ENCODE data around the gene SYNJ2.

The SYNJ2 gene

DNA sequence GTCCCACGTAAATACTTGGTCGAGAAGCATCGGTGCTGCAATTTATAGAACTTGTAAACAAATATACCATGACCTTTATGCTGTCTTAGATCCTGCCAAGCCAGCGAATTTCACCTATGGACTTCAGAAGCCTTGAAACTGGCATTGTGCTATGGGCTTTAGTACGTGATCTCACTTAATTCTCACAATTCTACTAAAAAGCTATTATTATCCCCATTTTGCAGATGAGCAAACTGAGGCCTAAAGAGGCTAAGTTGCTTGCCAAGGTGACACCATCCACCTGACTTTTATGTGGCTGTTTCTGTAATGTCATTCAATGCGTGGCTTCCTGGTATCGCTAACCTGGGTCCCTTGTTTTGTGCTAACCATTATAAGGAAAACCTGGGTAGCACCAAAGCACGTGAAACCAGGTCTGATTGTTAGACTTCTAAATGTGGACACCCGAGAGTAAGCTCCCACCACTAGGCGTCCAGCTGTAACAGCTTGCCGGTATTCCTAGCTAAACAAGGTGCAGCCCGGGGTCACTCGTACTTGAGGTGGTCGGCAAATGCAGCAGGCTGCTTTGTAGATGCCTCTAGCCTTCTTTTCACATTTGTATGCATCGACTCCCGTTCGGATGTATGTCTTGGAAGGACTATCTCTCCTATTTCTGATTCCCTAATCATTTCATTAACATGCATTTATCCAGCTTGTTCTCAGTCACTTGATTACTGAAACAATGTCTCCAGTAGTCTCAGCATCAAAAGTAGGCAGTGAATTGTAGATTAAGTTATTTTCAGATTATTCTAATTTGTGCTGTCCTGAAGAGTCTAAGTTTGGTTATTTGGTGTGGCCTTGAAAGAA lies 1.1 kb downstream of the SYNJ2 start:
- DNase-seq, result no peak

DNA sequence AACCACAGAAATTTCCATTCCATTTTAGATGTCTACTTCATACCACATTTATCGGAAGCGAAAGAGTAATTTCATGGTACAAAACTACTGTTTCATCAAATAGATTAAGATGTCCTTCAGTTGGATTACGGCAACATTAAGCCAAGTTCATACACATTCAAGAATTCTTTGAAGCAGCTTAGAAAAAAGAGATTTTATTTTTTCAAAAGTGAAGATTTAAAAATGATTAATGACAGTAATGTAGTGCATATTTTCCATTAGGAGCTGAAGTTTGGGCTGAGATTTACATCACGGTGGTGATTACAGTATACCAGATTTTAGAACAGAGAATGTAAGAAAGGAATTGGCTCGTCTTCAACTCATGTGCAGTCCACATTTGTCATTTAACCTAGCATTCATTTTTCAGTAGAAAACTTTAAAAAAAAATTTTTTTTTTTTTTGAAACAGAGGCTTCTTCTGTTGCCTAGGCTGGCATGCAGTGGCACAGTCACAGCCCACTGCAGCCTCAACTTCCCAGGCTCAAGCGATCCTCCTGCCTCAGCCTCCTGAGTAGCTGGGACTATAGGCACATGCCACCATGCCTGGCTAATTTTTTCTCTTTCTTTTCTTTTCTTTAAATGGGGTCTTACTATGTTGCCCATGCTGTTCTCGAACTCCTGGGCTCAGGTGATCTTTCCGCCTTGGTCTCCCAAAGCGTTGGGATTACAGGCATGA lies 1.9 kb downstream of the SYNJ2 start:
- no peak for DNase-seq

DNA sequence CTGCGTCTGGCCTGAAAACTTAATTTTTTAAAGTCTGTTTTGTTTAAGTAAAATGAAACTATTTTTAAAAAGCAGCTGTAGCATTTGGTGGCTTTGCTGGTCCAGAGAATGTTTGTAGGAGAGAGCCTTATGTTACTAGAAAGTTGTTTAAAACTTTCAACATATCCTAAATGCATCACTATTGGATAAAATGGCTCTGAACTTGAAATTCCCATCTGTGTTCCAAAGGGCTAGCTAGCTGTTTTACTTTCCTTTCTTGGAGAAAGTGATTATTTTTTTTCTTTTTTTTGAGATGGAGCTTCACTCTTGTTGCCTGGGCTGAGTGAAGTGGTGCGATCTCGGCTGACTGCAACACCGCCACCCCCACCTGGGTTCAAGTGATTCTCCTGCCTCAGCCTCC lies 2.5 kb downstream of the SYNJ2 start:
- DNase-seq, result no peak

DNA sequence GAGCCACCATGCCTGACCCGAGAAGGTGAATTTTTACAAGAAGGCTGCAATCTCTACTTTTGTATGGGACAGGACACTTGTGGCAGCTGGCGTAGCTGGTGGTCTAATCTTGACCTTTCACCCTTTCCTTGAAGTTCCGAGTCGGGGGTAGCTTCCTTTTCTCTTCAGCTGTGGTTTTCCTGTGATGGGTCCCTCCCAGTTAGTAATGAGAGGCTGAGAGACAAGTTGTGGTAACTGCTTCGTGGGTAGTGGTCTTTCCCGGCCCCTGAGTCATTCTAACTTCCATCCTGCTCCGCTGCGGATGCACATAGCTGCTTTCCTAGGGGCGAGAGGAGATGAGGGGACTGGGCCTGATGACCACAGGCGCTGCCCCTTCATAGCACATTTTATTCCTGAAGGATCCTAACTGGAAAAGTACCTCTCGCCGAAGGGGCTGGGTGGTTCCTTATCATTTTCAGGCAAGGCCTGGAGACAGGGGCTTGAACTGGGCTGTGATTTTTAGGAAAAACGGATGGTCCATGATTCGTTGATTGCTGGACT lies 3.1 kb downstream of the SYNJ2 start:
- no peak for DNase-seq

DNA sequence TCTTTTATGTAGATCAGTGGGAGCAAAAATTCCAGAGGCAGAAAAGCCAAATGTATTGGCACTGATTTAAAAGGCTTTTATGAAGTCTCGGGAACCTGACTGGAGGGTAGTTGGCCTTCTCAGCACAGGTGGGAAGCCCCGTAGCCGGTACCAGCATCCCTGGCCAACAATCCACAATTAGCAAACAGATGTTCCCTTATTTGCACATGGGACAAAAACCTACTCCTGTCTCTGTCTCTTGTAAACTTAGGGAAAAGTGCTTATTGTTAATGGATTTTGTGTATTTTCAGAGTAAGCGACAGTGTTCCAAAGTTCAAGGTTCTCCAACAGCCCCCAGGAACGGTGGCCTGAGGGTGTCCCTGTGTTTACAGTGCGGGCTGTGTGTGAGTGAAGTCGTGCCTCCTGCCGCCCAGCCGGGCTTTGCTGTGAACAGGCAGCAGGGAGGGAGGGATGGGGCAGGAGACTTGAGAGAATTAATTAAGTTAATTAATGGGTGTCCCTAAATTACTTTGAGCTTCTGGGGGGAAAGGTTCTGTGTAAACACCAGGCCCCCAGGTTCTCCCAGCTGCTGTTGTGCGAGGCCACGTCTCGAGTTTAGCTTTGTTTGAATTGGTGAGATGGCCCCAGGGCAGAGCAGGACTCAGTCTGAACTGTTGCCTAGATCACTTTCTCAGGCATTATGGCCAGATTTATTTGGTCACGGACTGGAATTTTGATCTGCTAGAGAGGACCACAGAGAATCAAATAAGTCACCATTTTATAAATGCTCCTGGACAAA lies 3.9 kb downstream of the SYNJ2 start:
- DNase-seq, result no peak

DNA sequence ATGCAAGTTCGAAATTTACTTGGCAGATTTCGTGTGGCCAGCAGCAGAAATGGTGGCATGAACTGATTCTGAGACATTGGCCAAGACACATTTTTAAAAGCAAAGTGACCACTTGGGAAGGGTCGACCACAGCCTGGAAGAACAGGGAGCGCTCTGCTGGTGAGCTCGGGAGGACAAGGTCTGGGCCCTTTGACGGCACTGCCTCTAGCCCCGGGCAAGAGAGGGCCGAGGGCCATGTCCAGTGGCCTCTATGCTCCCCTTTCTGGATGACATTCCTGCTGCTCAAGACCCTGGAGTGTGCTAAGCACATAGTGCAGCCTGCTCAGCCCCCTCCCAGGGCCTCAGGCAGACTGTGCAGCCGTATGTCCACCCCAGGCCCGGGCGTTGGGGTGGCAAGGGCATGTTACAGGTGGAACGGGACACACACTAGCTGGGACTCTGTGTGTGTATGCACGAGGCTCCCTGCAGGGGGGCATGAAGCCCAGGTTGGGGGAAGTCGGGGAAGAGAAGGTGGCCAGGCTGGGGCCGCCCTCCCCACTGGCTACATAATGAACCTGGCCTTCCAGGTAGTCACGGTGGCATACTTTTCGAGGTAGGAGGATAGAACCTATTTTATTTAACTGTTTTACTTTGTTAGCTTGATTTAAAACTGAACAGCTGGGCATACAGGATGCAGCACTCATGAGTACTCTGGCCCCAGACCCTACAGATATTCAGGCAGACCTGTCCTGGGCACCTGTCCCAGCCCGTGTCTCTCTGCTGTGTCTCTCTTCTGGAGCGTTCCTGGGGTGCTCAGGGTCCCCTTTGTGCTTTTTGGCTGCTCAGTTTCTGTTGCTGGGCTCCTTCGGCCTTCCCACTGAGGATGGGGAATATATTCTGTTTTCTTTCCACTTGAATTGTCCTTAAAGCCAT lies 6.4 kb downstream of the SYNJ2 start:
- DNase-seq, result no peak

DNA sequence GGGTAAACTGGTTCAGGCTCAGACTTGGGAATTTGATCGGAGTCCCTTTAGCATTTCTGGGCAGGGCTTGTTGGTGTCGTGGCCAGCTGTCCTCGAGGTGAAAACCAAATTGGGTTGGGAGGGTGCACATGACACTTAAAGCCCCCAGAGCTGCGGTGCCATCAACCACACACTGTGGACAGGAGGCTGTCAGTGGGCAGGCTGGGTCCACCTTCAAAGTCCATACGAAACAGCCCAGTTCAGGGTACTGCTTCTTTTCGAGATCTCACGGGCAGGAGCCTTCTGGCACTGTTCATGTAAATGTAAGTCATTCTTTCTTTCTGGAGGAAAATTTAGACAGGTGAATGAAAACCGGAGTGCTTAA lies 7.0 kb downstream of the SYNJ2 start:
- DNase-seq, result no peak

DNA sequence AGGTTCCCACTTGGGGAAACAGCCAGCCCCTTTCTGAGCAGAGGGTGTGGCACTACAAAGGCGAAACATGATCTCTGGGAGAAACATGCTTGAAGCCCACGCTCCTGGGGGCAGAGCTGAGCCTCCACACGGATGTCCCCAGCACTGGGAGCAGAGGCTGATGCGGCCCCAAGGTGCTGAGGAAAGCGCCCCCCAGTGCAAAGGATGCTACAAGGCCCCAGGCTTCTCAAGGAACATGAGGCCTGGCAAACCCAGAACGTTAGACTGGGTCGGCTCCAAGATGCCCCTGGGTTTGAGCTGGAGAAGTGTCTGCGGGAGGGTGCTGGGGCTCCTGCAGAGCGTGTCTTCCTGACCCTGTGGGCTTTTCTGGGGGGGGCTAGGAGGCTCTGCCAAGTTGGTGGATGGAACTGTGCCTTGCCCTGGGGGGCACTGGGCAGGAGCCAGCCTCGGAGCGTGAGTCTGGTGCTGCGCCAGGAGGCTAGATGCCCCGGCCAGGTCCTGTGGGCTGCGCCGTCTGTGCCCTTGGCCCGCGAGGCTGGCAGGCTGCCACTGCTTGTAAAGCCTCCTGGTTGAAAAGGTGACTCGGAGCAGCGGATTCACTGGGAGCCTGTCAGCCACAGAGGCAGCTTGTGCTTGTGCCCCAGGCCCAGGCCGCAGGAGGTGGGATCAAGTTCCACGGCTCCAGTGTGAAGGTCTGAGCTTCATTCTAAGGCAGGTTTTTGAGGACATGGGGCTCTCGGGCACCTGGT lies 8.1 kb downstream of the SYNJ2 start:
- no peak for DNase-seq

DNA sequence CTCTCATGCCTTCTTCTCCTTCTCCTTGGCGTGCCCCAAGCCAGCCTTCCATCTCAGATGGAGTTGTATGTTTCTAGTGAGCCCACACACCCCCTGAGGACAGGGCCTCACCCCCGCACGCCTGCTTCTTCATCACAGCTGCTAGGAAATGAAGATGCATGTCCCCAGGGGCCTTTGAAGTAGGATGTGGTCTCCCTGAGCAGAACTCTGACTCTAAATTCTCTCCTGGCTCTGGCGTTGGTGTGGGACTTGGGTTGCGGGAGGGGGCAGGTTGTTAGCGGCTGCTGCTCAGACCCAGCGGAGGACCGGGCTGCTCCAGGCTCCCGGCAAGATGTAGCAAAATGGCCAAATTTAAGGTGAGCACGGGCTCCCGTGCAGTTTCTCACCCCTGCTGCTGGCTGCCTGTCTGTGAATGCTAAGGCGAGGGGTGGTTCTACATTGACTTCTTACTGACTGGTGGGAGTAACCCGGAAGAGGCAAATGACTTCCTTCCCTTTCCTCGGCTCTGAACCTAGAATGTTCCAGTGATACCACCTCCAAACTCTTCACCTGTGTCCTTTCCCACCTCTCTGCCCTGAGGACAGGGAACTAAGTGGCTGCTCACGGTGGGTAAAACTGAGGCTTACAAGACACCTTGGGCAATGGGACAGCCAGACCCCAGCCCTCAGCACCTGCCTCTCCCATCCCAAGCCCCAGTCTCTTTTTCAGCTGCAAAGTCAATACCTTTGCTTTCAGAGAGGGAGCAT lies 8.8 kb downstream of the SYNJ2 start:
- DNase-seq, result no peak

DNA sequence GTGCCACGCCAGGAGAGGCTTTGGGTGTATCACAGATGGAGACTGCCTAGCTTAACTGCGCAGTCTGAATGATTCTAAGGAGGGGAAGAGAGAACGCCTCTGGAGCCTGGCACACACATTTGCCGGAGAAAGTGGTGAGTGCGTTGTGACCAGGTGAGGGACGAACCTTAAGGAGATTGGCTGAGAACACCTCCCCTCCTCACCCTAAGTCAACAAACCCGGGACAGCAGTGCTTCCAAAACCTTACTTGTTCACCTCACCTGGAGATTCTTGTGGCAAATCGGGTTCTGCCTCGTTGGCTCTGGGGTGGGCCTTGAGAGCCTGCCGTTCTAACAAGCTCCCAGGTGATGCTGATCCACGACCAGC lies 9.4 kb downstream of the SYNJ2 start:
- DNase-seq, result no peak

DNA sequence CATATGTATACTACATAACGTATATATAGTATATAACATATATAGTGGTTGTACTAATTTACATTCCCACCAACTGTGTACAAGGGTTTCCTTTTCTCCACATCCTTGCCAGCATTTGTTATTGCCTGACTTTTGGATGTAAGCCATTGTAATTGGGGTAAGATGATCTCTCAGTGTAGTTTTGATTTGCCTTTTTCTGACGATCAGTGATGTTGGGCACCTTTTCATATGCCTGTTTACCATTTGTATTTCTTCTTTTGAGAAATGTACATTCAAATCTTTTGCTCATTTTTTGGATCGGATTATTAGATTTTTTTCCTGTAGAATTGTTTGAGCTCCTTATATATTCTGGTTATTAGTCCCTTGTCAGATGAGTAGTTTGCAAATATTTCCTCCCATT lies 11.4 kb downstream of the SYNJ2 start:
- DNase-seq, result no peak

DNA sequence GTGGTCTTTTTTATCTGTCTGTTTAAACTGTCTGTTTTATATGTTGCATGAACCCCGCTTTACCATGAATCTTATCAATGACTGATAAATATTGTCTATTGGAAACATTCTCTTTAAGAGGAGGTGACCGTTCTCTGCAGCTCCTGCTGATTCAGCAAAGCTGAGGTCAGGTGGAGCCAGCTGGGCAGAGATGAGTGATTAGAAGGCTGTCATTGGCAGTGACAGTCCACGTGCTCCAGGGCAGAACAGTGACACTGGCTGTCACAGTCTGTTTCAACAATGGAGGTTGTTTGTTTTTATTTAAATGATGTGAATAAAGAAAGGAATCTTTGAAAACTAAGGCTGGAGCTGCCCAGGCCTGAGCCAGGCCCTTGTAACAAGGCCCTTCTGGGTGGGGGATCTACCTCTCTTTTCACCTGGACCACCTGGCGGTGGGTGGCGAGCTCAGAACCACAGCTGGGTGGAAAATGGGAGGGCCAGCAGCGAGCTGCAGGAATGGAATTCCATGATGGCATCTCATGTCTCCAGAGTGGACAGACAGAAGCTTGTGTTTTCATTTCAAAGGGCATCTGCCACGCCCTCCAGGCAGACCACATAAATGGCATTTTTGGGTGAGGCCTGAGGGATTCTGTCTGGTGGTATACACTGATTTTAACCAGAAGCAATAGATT lies 12.6 kb downstream of the SYNJ2 start:
- DNase-seq, result no peak

DNA sequence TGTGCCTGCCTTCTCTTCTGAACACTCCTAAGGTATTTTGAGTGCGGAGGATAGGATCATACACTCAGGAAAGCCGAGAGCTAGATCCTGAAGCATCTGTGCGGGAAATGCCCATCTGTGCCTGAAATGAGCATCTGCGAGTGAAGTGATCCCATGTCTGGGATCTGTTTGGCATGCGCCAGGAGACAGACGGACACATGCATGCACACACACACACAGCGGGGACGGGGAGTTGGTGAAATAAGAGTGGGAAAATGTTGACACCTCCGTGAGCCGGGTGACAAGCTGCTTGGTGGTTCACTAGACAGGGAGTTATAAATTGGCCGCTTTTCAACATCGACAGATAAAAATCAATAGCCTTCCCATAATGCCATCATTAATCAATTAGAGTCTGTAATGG lies 13.8 kb downstream of the SYNJ2 start:
- no peak for DNase-seq

DNA sequence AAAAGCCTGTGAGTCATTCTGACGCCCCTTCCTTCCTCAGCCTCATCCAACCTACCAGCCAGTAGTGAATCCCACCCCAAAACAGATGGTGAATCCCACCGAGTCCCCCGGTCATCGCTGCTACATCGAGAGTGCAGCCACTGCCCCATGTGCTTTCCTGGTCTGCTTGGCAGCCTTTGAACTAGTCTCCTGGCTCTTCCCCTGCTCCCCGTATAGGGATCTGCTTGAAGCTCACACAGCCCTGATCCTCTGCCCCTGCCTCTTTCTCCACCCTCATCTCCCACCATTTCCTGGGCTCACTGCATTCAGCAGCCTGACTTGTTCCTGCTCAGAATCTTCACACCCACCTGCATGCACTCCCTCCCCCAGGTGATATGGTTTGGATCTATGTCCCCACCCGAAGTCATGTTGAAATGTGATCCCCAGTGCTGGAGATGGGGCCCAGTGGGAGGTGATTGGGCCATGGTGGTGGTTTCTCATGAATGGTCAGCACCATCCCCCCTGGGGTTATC lies 14.6 kb downstream of the SYNJ2 start:
- DNase-seq, result no peak

DNA sequence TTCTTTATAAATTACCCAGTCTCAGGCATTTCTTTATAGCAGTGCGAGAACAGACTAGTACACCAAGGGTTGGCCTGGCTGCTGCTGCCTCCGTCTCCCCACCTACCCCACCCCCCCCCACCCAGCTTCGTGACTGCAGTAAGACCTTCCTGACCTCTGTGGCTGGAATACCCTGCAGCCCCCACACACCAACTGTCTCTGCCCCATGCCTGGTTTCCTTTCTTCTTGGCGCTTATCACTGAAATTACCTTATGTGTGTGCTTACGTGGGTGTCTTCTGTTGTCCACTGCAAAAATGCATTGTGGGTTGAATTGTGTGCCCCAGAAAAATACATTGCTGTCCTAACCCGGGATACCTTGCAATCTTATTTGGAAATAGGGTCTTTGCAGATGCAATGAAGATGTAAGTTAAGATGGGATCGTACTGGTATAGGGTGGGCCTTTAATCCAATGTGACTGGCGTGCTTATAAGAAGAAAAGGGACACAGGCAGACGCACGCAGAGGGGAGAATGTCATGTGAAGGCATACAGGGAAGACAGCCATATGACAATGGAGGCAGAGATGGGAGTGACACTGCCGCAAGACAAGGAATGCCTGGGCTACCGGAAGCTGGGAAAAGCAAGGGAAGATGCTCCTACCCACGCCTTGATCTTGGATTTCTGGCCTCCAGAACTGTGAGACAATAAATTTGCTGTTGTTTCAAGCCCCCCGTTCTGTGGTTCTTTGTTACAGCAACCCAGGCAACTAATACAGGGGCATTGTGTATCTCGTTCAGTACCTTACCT lies 15.4 kb downstream of the SYNJ2 start:
- no peak for DNase-seq

DNA sequence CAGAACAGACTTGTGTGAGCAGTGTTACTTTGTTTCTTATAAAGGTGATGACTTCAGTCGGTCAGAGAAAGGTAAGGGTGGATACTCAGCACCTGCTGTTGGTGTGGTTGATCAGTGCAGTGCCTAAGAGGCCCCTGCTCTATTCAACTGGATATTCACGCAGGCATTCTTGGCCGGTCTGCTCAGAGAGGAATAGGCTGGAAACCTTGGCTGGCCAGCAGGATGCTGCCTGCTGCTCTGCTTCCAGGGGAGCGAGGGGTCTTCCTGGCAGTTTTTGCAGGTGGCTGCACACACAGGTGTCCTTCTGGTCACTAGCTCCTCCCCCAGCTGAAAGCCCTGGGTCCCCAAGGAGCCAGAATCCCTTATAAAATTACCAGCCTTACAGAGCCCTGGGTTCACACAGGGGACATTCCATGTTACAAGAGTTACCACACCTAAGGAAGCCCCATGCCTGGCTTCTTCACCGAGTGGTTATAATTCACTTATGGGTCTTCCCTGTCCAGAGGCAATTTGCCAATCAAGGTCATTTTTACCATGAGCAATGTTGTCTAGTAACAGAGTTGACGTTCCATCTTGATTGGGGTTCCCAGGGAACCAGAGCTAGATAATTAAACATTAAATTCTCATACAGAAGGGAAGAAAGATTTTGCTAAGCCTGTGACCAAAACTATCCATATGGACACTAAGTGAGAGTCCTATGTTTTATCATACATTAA lies 16.4 kb downstream of the SYNJ2 start:
- DNase-seq, result no peak

DNA sequence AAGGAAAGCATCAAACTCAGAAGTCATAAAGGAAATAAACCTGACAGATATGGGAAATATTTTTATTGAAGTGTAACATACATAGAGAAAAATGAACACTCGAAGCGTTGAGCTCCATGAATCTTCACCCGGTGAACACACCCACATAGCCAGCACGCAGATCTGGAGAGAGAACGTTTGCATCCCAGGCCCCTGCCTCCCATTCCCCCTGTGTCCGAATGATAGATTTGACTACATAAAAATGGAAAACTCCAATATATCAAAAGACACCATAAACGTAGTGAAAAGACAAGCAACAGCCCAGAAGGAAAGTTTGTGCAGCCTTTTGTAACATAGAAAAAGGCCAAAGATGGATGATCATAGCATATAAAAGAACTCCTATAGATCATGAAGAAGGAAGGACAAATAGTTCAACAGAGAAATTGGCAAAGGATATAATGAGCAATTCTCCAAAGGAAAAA lies 17.1 kb downstream of the SYNJ2 start:
- no peak for DNase-seq

Data from CD4-positive, alpha-beta T cell treated with Interleukin-15 for 1 hour (primary cell).